ENCODE measurements around the gene ZMIZ1. TPM values are rescaled to one million over a fixed set of nuclear protein-coding genes. Genes with fewer than 3 reads are reported as not detected.

Gene ZMIZ1
- total and polyA plus RNA-seq, 4 donors: 3.9 to 19.1 (median 9.8) TPM

DNA sequence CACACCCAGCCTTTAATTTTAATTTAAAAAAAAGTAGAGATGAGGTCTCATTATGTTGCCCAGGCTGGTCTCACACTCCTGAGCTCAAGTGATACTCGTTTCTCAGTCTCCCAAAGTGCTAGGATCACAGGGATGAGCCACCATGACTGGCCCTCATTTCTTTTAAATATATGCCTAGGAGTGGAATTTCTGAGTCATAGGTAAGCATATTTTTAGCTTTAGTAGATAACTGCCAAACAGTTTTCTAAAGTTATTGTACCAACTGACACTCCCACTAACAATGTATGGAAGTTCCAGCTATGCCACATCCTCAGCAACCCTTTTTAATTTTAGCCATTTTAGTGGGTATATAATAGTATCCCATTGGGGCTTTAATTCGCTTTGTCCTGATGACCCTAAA, 264.7 kb downstream of the ZMIZ1 start:
- 94% methylated on average over 2 of the region's 2 CpGs for WGBS
- H3K36me3 ChIP-seq (ENCODE audit: control insufficient read depth in 4 of 4, insufficient read depth in 3 of 4, low read depth in 1 of 4, low read length in 3 of 4): no peaks in the 10 kb centered on the region
- no peak overlapping the region for H3K27ac ChIP-seq (ENCODE audit: low read depth in 1 of 2, low read length in 2 of 2)

DNA sequence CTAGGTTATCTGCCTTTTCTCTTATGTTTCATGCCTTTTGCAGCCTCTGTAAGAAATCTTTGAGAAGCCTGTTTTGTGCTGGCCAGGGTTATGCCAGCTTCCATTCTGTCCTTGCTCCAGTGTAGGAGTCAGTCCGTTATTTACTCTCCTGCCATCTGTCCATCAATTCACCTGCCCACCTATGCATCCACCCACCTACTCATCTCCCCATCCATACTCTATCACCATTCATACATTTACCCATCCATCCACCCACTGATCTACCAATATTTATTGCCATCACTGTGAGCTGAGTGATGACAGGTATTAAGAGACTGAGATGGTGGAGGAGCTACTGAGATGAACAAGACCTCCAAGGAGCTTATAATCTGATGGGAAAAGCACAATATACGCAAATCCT, 265.8 kb downstream of the ZMIZ1 start:
- Histone ChIP-seq H3K4me1 (ENCODE audit: control insufficient read depth in 4 of 4, insufficient read depth in 4 of 4, low read length in 3 of 4) (peaks cover 9 to 37% (median 27%) of the 10 kb centered on the region in 4 donors), H3K9me3 (ENCODE audit: control insufficient read depth in 4 of 4, low read length in 3 of 4) (no peaks in the 10 kb centered on the region), H3K27ac (ENCODE audit: low read depth in 1 of 2, low read length in 2 of 2) (peak overlapping the region in 1 of 2 donors; percentile 77), H3K9ac (ENCODE audit: low read depth in 1 of 2, low read length in 2 of 2) (peak overlapping the region in 1 of 2 donors; percentile 24), H3K4me3 (ENCODE audit: low read depth in 1 of 3, low read length in 3 of 3) (no peak overlapping the region), H3K27me3 (ENCODE audit: control insufficient read depth in 4 of 4, insufficient read depth in 4 of 4, low read length in 3 of 4) (no peaks in the 10 kb centered on the region), H3K36me3 (ENCODE audit: control insufficient read depth in 4 of 4, insufficient read depth in 3 of 4, low read depth in 1 of 4, low read length in 3 of 4) (no peaks in the 10 kb centered on the region)
- WGBS: 97% methylated on average over 2 of the region's 2 CpGs
- no peak for DNase-seq (ENCODE audit: low spot score)
- TF ChIP-seq EGR1 (IDR thresholded peaks at IDR 0.05; ENCODE audit: low read depth in 2 of 2): no peak
- no peak for TF ChIP-seq SP1 (IDR thresholded peaks at IDR 0.05)
- no peak for TF ChIP-seq FOXA2 (IDR thresholded peaks at IDR 0.05)
- TF ChIP-seq, protein P1, sequence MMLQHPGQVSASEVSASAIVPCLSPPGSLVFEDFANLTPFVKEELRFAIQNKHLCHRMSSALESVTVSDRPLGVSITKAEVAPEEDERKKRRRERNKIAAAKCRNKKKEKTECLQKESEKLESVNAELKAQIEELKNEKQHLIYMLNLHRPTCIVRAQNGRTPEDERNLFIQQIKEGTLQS (IDR thresholded peaks at IDR 0.05): no peak
- no peak for TF ChIP-seq RXRA (IDR thresholded peaks at IDR 0.05)
- TF ChIP-seq, protein P2, sequence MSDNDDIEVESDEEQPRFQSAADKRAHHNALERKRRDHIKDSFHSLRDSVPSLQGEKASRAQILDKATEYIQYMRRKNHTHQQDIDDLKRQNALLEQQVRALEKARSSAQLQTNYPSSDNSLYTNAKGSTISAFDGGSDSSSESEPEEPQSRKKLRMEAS (IDR thresholded peaks at IDR 0.05): no peak
- no peak for TF ChIP-seq GABPA (IDR thresholded peaks at IDR 0.05 in 1 of 2, conservative IDR thresholded peaks at IDR 0.05 in 1 of 2)
- TF ChIP-seq TAF1 (conservative IDR thresholded peaks at IDR 0.05): no peak
- no peak for TF ChIP-seq RAD21 (IDR thresholded peaks at IDR 0.05)
- TF ChIP-seq JUND (IDR thresholded peaks at IDR 0.05): no peak
- no peak for TF ChIP-seq NR2F2 (IDR thresholded peaks at IDR 0.05)
- TF ChIP-seq, protein P3, sequence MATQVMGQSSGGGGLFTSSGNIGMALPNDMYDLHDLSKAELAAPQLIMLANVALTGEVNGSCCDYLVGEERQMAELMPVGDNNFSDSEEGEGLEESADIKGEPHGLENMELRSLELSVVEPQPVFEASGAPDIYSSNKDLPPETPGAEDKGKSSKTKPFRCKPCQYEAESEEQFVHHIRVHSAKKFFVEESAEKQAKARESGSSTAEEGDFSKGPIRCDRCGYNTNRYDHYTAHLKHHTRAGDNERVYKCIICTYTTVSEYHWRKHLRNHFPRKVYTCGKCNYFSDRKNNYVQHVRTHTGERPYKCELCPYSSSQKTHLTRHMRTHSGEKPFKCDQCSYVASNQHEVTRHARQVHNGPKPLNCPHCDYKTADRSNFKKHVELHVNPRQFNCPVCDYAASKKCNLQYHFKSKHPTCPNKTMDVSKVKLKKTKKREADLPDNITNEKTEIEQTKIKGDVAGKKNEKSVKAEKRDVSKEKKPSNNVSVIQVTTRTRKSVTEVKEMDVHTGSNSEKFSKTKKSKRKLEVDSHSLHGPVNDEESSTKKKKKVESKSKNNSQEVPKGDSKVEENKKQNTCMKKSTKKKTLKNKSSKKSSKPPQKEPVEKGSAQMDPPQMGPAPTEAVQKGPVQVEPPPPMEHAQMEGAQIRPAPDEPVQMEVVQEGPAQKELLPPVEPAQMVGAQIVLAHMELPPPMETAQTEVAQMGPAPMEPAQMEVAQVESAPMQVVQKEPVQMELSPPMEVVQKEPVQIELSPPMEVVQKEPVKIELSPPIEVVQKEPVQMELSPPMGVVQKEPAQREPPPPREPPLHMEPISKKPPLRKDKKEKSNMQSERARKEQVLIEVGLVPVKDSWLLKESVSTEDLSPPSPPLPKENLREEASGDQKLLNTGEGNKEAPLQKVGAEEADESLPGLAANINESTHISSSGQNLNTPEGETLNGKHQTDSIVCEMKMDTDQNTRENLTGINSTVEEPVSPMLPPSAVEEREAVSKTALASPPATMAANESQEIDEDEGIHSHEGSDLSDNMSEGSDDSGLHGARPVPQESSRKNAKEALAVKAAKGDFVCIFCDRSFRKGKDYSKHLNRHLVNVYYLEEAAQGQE (IDR thresholded peaks at IDR 0.05): no peak
- TF ChIP-seq, protein P4, sequence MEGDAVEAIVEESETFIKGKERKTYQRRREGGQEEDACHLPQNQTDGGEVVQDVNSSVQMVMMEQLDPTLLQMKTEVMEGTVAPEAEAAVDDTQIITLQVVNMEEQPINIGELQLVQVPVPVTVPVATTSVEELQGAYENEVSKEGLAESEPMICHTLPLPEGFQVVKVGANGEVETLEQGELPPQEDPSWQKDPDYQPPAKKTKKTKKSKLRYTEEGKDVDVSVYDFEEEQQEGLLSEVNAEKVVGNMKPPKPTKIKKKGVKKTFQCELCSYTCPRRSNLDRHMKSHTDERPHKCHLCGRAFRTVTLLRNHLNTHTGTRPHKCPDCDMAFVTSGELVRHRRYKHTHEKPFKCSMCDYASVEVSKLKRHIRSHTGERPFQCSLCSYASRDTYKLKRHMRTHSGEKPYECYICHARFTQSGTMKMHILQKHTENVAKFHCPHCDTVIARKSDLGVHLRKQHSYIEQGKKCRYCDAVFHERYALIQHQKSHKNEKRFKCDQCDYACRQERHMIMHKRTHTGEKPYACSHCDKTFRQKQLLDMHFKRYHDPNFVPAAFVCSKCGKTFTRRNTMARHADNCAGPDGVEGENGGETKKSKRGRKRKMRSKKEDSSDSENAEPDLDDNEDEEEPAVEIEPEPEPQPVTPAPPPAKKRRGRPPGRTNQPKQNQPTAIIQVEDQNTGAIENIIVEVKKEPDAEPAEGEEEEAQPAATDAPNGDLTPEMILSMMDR (IDR thresholded peaks at IDR 0.05; ENCODE audit: low read depth, low read length, missing input control): no peak
- no peak for TF ChIP-seq FOXA1 (IDR thresholded peaks at IDR 0.05)
- TF ChIP-seq HNF4A (conservative IDR thresholded peaks at IDR 0.05): no peak

More for the DNA sequence above, 264.7 kb downstream of the ZMIZ1 start:
- H3K27me3 ChIP-seq (ENCODE audit: control insufficient read depth in 4 of 4, insufficient read depth in 4 of 4, low read length in 3 of 4): no peaks in the 10 kb centered on the region
- no peaks in the 10 kb centered on the region for H3K9me3 ChIP-seq (ENCODE audit: control insufficient read depth in 4 of 4, low read length in 3 of 4)
- peaks cover 9 to 29% (median 21%) of the 10 kb centered on the region in 4 donors for H3K4me1 ChIP-seq (ENCODE audit: control insufficient read depth in 4 of 4, insufficient read depth in 4 of 4, low read length in 3 of 4)
- DNase-seq (ENCODE audit: low spot score): no peak
- TF ChIP-seq RXRA (IDR thresholded peaks at IDR 0.05) (no peak), NR2F2 (IDR thresholded peaks at IDR 0.05) (no peak), TAF1 (conservative IDR thresholded peaks at IDR 0.05) (no peak), GABPA (IDR thresholded peaks at IDR 0.05 in 1 of 2, conservative IDR thresholded peaks at IDR 0.05 in 1 of 2) (no peak)
- TF ChIP-seq, protein P3 (IDR thresholded peaks at IDR 0.05): no peak
- TF ChIP-seq, protein P4 (IDR thresholded peaks at IDR 0.05; ENCODE audit: low read depth, low read length, missing input control): no peak
- TF ChIP-seq, protein P2 (IDR thresholded peaks at IDR 0.05): no peak
- H3K4me3 ChIP-seq (ENCODE audit: low read depth in 1 of 3, low read length in 3 of 3): no peak overlapping the region
- no peak overlapping the region for H3K9ac ChIP-seq (ENCODE audit: low read depth in 1 of 2, low read length in 2 of 2)
